Iris pigment epithelial cell (primary cell): ENCODE data around the gene RORC.

ENCODE experiments used
- DNase-seq: peaks from one replicate; pipeline ENCODE4 v3.0.0-alpha.2; 2011; ENCODE audit warnings: low read depth

The RORC gene

GRCh38 chr1:151825751-151826660 is 5.6 kb downstream of the RORC start:
- no peak for DNase-seq

- DNase-seq = no peak
Observed at GRCh38 chr1:151825204-151825603, 6.4 kb downstream of the RORC start.

- no peak for DNase-seq
Observed at GRCh38 chr1:151823175-151823574, 8.4 kb downstream of the RORC start.

- DNase-seq = no peak
Observed at GRCh38 chr1:151822404-151822803, 9.2 kb downstream of the RORC start.

GRCh38 chr1:151820940-151821339 is 10.7 kb downstream of the RORC start:
- no peak for DNase-seq

- no peak for DNase-seq
Observed at GRCh38 chr1:151819976-151820623, 11.5 kb downstream of the RORC start.

GRCh38 chr1:151819227-151819835 is 12.3 kb downstream of the RORC start:
- no peak for DNase-seq

- no peak for DNase-seq
Observed at GRCh38 chr1:151817353-151817730, 14.3 kb downstream of the RORC start.

- no peak for DNase-seq
Observed at GRCh38 chr1:151816548-151817352, 14.9 kb downstream of the RORC start.

GRCh38 chr1:151815716-151816327 is 15.8 kb downstream of the RORC start:
- DNase-seq = no peak

- no peak for DNase-seq
Observed at GRCh38 chr1:151814971-151815545, 16.5 kb downstream of the RORC start.

- DNase-seq = no peak
Observed at GRCh38 chr1:151814426-151814825, 17.2 kb downstream of the RORC start.

GRCh38 chr1:151813271-151813977 is 18.2 kb downstream of the RORC start:
- DNase-seq = no peak

GRCh38 chr1:151811181-151811580 is 20.4 kb downstream of the RORC start:
- peak; percentile 9 for DNase-seq

GRCh38 chr1:151809985-151810556 is 21.5 kb downstream of the RORC start:
- DNase-seq = no peak

GRCh38 chr1:151809290-151809984 is 22.2 kb downstream of the RORC start:
- no peak for DNase-seq

GRCh38 chr1:151807766-151808165 is 23.8 kb downstream of the RORC start:
- DNase-seq = no peak

GRCh38 chr1:151807131-151807530 is 24.5 kb downstream of the RORC start:
- no peak for DNase-seq

- DNase-seq = no peak
Observed at GRCh38 chr1:151806170-151806569, 25.4 kb downstream of the RORC start.
